IMR-90 (cell line): ENCODE data around the gene MRPL20. TPM values are rescaled to one million over a fixed set of nuclear protein-coding genes. Genes with fewer than 3 reads are reported as not detected.
A peak's percentile ranks its signal among the peaks of the same experiment; 100 is the strongest.

Experiments
- ATAC-seq: fragments of 200-7000 bp; cut with Tn5 transposase; 2 replicates; pipeline ENCODE4 v1.9.1; 2020; ENCODE audit warnings: low read depth, mild to moderate bottlenecking, moderate library complexity
- BruUV-seq: library from RNA; stranded (reverse); fragments of 400-500 nt; replicated peaks from 2 replicates; lab custom pipeline; 2021; lab: Mats Ljungman, UMichigan
- CTCF ChIA-PET: fragments of 300-600 bp; formaldehyde crosslinking; extraction: SDS; loops from one replicate; lab custom pipeline; 2021; ENCODE audit warnings: antibody characterized with exemption; lab: Yijun Ruan, JAX
- POLR2A ChIA-PET: fragments of 300-600 bp; sonication (Branson Sonifier 250); formaldehyde crosslinking; loops from one replicate; lab custom pipeline; 2022; ENCODE audit warnings: antibody characterized with exemption; ENCODE audit not compliant: unreplicated experiment; lab: Charles Lee
- DNase-seq: peaks from one replicate; pipeline ENCODE4 v3.0.0; 2013
- H2AFZ ChIP-seq: replicated peaks from 2 replicates; pipeline ENCODE3; 2013; ENCODE audit warnings: low read length, mild to moderate bottlenecking; ENCODE audit not compliant: poor library complexity
- H2AK5ac ChIP-seq: 2 replicates; pipeline ENCODE4 v1.6.1; 2013; ENCODE audit warnings: low read depth, low read length, inconsistent platforms
- H2AK9ac ChIP-seq: replicated peaks from 2 replicates; pipeline ENCODE3; 2013; ENCODE audit warnings: mild to moderate bottlenecking, low read depth, low read length, moderate library complexity; ENCODE audit not compliant: poor library complexity
- H2BK120ac ChIP-seq: 2 replicates; pipeline ENCODE4 v1.6.1; 2013; ENCODE audit warnings: low read depth, low read length, inconsistent platforms
- H2BK15ac ChIP-seq: 3 replicates; pipeline ENCODE4 v1.6.1; 2013; ENCODE audit warnings: low read depth, low read length, inconsistent platforms
- H2BK20ac ChIP-seq: 2 replicates; pipeline ENCODE4 v1.6.1; 2013; ENCODE audit warnings: low read depth, mild to moderate bottlenecking, inconsistent platforms, low read length, moderate library complexity
- H2BK5ac ChIP-seq: 2 replicates; pipeline ENCODE4 v1.6.1; 2013; ENCODE audit warnings: mild to moderate bottlenecking, low read depth, low read length, inconsistent platforms; ENCODE audit not compliant: poor library complexity, severe bottlenecking
- H3K14ac ChIP-seq: replicated peaks from 2 replicates; pipeline ENCODE4 v1.6.1; 2013; ENCODE audit warnings: low read depth, low read length, inconsistent platforms
- H3K18ac ChIP-seq: 2 replicates; pipeline ENCODE4 v1.6.1; 2013; ENCODE audit warnings: low read depth, low read length, control low read depth
- H3K23ac ChIP-seq: 2 replicates; pipeline ENCODE4 v1.6.1; 2013; ENCODE audit warnings: low read depth, low read length, inconsistent platforms
- H3K27ac ChIP-seq: 2 replicates; pipeline ENCODE4 v1.5.1; 2013; ENCODE audit warnings: mild to moderate bottlenecking, control low read depth, low read length; ENCODE audit not compliant: insufficient read depth
- H3K27me3 ChIP-seq: 2 replicates; pipeline ENCODE4 v1.6.1; 2013; ENCODE audit warnings: low read length; ENCODE audit not compliant: control insufficient read depth, insufficient read depth
- H3K36me3 ChIP-seq: 2 replicates; pipeline ENCODE4 v1.6.1; 2013; ENCODE audit warnings: low read length, mixed read lengths; ENCODE audit not compliant: control insufficient read depth, insufficient read depth
- H3K4ac ChIP-seq: 2 replicates; pipeline ENCODE4 v1.6.1; 2013; ENCODE audit warnings: low read depth, low read length, inconsistent platforms
- H3K4me1 ChIP-seq: 2 replicates; pipeline ENCODE4 v1.6.1; 2013; ENCODE audit warnings: low read length, mixed read lengths; ENCODE audit not compliant: control insufficient read depth, insufficient read depth
- H3K4me2 ChIP-seq: 2 replicates; pipeline ENCODE4 v1.6.1; 2013; ENCODE audit warnings: low read depth, mild to moderate bottlenecking, control low read depth, low read length, moderate library complexity
- H3K4me3 ChIP-seq: 2 replicates; pipeline ENCODE4 v1.5.1; 2013; ENCODE audit warnings: low read depth, mild to moderate bottlenecking, control low read depth, low read length, moderate library complexity; ENCODE audit not compliant: insufficient read depth
- H3K56ac ChIP-seq: 2 replicates; pipeline ENCODE4 v1.6.1; 2013; ENCODE audit warnings: low read length, inconsistent platforms; ENCODE audit not compliant: insufficient read depth; ENCODE audit errors: extremely low read depth
- H3K79me1 ChIP-seq, 2 experiments: 2 replicates each; pipeline ENCODE4 v1.6.1; 2013; ENCODE audit warnings: low read length in 2 of 2, inconsistent platforms in 1 of 2, low read depth in 1 of 2
- H3K9ac ChIP-seq: 2 replicates; pipeline ENCODE4 v1.6.1; 2013; ENCODE audit warnings: low read depth, low read length, control low read depth
- H3K9me1 ChIP-seq: 2 replicates; pipeline ENCODE4 v1.6.1; 2013; ENCODE audit warnings: low read length, inconsistent platforms; ENCODE audit not compliant: insufficient read depth
- H3K9me3 ChIP-seq: 2 replicates; pipeline ENCODE4 v1.6.1; 2013; ENCODE audit warnings: low read length; ENCODE audit not compliant: control insufficient read depth, insufficient read depth
- H4K20me1 ChIP-seq: 2 replicates; pipeline ENCODE4 v1.6.1; 2013; ENCODE audit warnings: low read length, inconsistent platforms; ENCODE audit not compliant: insufficient read depth
- H4K5ac ChIP-seq: 2 replicates; pipeline ENCODE4 v1.6.1; 2013; ENCODE audit warnings: mild to moderate bottlenecking, low read depth, low read length, control low read depth
- H4K8ac ChIP-seq, 2 experiments: 2 replicates each; pipeline ENCODE4 v1.6.1; 2013; ENCODE audit warnings: low read depth in 2 of 2, low read length in 2 of 2, control low read depth in 1 of 2, inconsistent platforms in 1 of 2
- H4K91ac ChIP-seq: 2 replicates; pipeline ENCODE4 v1.6.1; 2013; ENCODE audit warnings: low read depth, low read length, inconsistent platforms; ENCODE audit not compliant: insufficient read depth
- CEBPB ChIP-seq: IDR thresholded peaks from 2 replicates; pipeline ENCODE4 v1.6.1; 2012; ENCODE audit warnings: low read depth, low read length, improper control_type of control experiment
- CHD1 ChIP-seq: IDR thresholded peaks from 2 replicates; pipeline ENCODE4 v1.6.1; 2012; ENCODE audit warnings: low read depth, low read length, improper control_type of control experiment
- CTCF ChIP-seq: conservative IDR thresholded peaks from 2 replicates; pipeline ENCODE4 v1.5.1; 2012; ENCODE audit warnings: mild to moderate bottlenecking, low read depth, low read length, improper control_type of control experiment
- FOS ChIP-seq: fragments of 150-350 bp; IDR thresholded peaks from 2 replicates; pipeline ENCODE4 v1.6.1; 2016; ENCODE audit warnings: low read depth, low read length
- MAFK ChIP-seq: IDR thresholded peaks from 2 replicates; pipeline ENCODE4 v1.6.1; 2012; ENCODE audit warnings: low read depth, low read length, improper control_type of control experiment
- NFE2L2 ChIP-seq: fragments of 150-350 bp; IDR thresholded peaks from 2 replicates; pipeline ENCODE4 v1.6.1; 2016; ENCODE audit warnings: low read depth, mild to moderate bottlenecking, low read length
- POLR2A ChIP-seq: IDR thresholded peaks from 2 replicates; pipeline ENCODE4 v1.6.1; 2012; ENCODE audit warnings: mild to moderate bottlenecking, low read depth, low read length
- RAD21 ChIP-seq: IDR thresholded peaks from 2 replicates; pipeline ENCODE4 v1.6.1; 2012; ENCODE audit warnings: low read length, improper control_type of control experiment
- RCOR1 ChIP-seq: IDR thresholded peaks from 2 replicates; pipeline ENCODE4 v1.6.1; 2012; ENCODE audit warnings: mild to moderate bottlenecking, low read length, improper control_type of control experiment; ENCODE audit not compliant: insufficient replicate concordance
- RFX5 ChIP-seq: IDR thresholded peaks from 2 replicates; pipeline ENCODE4 v1.8.0; 2012; ENCODE audit warnings: low read depth, mild to moderate bottlenecking, low read length, moderate library complexity
- SMC3 ChIP-seq: fragments of 150-350 bp; IDR thresholded peaks from 2 replicates; pipeline ENCODE4 v1.6.1; 2016; ENCODE audit warnings: low read depth, mild to moderate bottlenecking, antibody characterized with exemption, low read length, moderate library complexity
- USF2 ChIP-seq: fragments of 150-350 bp; IDR thresholded peaks from 2 replicates; pipeline ENCODE4 v1.6.1; 2017; ENCODE audit warnings: mild to moderate bottlenecking, antibody characterized with exemption, low read length, low read depth
- WGBS, 2 experiments: methylation state at CpG; one replicate each; pipeline versions ENCODE4 v1.1.5 to v1.1.7; 2013; ENCODE audit warnings: missing lambda C conversion rate in 2 of 2; ENCODE audit not compliant: insufficient read length in 1 of 2; ENCODE audit errors: extremely low coverage in 2 of 2; 5-methylcytosine and 5-hydroxymethylcytosine counted together
- dilution Hi-C: fragments of 300-500 bp; cut with HindIII; formaldehyde crosslinking; loops from one replicate; pipeline ENCODE4 v1.14.3; 2018; ENCODE audit warnings: low sequenced_read_pairs; ENCODE audit not compliant: unreplicated experiment
- in situ Hi-C: fragments of 300-500 bp; cut with MboI; formaldehyde crosslinking; loops from 3 replicates; pipeline ENCODE4 v1.14.3; 2019; ENCODE audit warnings: low sequenced_read_pairs, inconsistent platforms, mixed read lengths
- intact Hi-C: fragments of 100-400 bp; cut with micrococcal nuclease; formaldehyde crosslinking; loops from 2 replicates; pipeline ENCODE4 v1.10.0; 2022
- polyA plus RNA-seq, 3 experiments: library from polyadenylated mRNA; depleted of rRNA; stranded (reverse); fragments of >200 nt; gene quantifications; 2 replicates each; pipeline ENCODE4 v1.2.3, GENCODE V29; 2012; ENCODE audit warnings: low replicate concordance in 1 of 3
- total RNA-seq: library from RNA; depleted of rRNA; stranded (reverse); fragments of >200 nt; gene quantifications from 2 replicates; pipeline ENCODE4 v1.2.3, GENCODE V29; 2012

The MRPL20 gene
- total and polyA plus RNA-seq, 2 of the 4 experiments (the other 2 are of a cell fraction): 141 to 157 TPM

- TF ChIP-seq CEBPB (no peak), RCOR1 (no peak)
Measured at GRCh38 chr1:1354271-1355247, 52.5 kb downstream of the MRPL20 start (continued).

GRCh38 chr1:1353389-1354151 is 53.5 kb downstream of the MRPL20 start:
- Histone ChIP-seq H2BK120ac (no peak overlapping the region), H4K91ac (no peak overlapping the region), H3K9me3 (no peaks in the 10 kb centered on the region), H3K23ac (no peak overlapping the region), H3K79me1 (peaks cover 8 to 24% of the 10 kb centered on the region in 2 experiments; a peak in 3 of 4 replicates), H2AK5ac (no peak overlapping the region; the same call in 1 of the 2 replicates), H3K14ac (no peak overlapping the region), H4K8ac (no peak overlapping the region), H3K27ac (peak overlapping the region; percentile 21; the same call in 1 of the 2 replicates), H4K5ac (no peak overlapping the region), H3K27me3 (no peaks in the 10 kb centered on the region), H2AK9ac (no peak overlapping the region), H3K18ac (no peak overlapping the region), H3K36me3 (peaks cover 39% of the 10 kb centered on the region), H3K9ac (no peak overlapping the region), H2AFZ (peak overlapping the region; percentile 24), H4K20me1 (peaks cover 55% of the 10 kb centered on the region), H2BK15ac (no peak overlapping the region), H2BK20ac (no peak overlapping the region), H3K9me1 (no peaks in the 10 kb centered on the region), H3K4ac (no peak overlapping the region), H3K4me3 (no peak overlapping the region), H3K56ac (no peak overlapping the region), H3K4me2 (no peak overlapping the region; the same call in 1 of the 2 replicates), H2BK5ac (no peak overlapping the region), H3K4me1 (peaks cover 22% of the 10 kb centered on the region)
- dilution Hi-C loops (no loop called here), in situ Hi-C loops (no loop called here), intact Hi-C loops (no loop called here)
- BruUV-seq: no TSS peak
- ATAC-seq (no peak), DNase-seq (no peak)
- ChIA-PET POLR2A (no interaction called here), CTCF (no interaction called here)
- 68% methylated on average over 4 of the region's 28 CpGs; no CpG with 5 or more reads in 1 of the 2 experiments for WGBS, 2 experiments
- TF ChIP-seq RAD21 (no peak), CTCF (no peak), MAFK (no peak), SMC3 (no peak), FOS (no peak), RCOR1 (no peak), NFE2L2 (no peak), USF2 (no peak), CEBPB (no peak), CHD1 (no peak), RFX5 (no peak), POLR2A (no peak)
